ENCODE results near the gene CALHM6.

DNA sequence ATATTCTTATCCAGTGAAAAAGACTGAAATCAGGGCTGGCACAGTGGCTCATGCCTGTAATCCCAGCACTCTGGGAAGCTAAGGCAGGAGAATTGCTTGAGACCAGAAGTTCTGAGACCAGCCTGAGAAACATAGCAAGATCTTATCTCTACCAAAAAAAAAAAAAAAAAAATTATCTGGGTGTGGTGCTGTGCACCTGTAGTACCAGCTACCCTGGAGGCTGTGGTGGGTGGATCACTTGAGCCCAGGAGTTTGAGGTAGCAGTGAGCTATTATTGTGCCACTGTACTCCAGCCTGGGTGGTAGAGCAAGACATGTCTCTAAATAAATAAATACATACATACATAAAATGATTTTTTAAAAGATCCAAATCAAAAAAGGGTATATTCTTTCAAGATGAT, 6.3 kb downstream of the CALHM6 start:
- TF ChIP-seq POLR2A (IDR thresholded peaks at IDR 0.05; ENCODE audit: low read depth, low read length) (no peak), TAF1 (IDR thresholded peaks at IDR 0.05; ENCODE audit: borderline replicate concordance, low read depth, low read length) (no peak), POLR2AphosphoS5 (IDR thresholded peaks at IDR 0.05; ENCODE audit: low read depth, low read length) (no peak)

Measured in GM12892 (cell line).